Measurements from ENCODE around the gene TMEM190. TPM values are rescaled to one million over a fixed set of nuclear protein-coding genes. Genes with fewer than 3 reads are reported as not detected.
"Not testable (repeated sequence)": the region's sequence is repeated elsewhere in the genome, so short reads cannot be mapped to it uniquely, and the experiment has no call there.

Gene TMEM190
- total RNA-seq, 2 experiments from 2014 or later: not detected

DNA sequence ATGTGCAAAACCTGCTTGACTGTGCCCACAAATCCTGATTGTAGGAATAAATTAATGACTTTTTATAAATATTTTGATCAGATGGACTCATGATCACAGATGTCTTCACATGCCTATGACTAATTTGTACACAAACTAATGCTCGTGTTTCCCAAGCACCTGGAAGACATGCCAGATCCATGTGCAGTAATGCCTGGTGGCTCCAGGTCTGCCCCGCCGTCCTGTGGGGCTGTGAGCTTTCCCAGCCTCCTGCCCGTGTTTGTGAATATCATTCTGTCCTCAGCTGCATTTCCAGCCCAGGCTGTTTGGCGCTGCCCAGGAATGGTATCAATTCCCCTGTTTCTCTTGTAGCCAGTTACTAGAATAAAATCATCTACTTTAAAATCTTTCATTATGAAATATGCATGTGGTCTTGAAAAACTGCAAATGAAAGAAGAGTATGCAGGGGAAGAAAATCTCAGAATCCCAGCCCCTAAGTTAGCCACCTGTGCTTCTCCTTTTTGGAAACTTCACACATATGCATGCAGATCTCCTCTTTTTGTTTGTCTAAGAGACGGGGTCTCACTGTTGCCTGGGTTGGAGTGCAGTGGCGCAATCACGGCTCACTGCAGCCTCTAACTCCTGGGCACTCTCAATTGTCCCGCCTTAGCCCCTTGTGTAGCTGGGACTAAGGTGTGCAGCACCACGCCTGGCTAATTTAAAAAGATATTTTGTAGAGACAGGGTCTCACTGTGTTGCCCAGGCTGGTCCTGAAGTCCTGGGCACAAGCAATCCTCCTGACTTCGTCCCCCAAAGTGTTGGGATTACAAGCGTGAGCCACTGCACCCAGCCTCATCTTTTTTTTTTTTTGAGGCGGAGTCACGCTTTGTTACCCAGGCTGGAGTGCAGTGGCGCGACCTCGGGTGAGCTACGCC lies 15.3 kb downstream of the TMEM190 start:
- Mint-ChIP-seq H3K4me1 (peaks cover 34% of the 10 kb centered on the region), H3K36me3 (ENCODE audit: low read depth) (peaks cover 37% of the 10 kb centered on the region), H3K4me3 (no peak overlapping the region), H3K9me3 (no peaks in the 10 kb centered on the region), H3K27me3 (no peaks in the 10 kb centered on the region), H3K27ac (peak overlapping the region; percentile 25)
- ChIA-PET POLR2A (interaction anchor here (0.7 kb wide), 1 partner anchor 256 kb away, joined by 3 read pairs; no protein-coding TSS in a partner anchor), CTCF (interaction anchor here (0.8 kb wide), 1 partner anchor 9 kb away, joined by 3 read pairs; no protein-coding TSS in a partner anchor)
- no peak for DNase-seq

DNA sequence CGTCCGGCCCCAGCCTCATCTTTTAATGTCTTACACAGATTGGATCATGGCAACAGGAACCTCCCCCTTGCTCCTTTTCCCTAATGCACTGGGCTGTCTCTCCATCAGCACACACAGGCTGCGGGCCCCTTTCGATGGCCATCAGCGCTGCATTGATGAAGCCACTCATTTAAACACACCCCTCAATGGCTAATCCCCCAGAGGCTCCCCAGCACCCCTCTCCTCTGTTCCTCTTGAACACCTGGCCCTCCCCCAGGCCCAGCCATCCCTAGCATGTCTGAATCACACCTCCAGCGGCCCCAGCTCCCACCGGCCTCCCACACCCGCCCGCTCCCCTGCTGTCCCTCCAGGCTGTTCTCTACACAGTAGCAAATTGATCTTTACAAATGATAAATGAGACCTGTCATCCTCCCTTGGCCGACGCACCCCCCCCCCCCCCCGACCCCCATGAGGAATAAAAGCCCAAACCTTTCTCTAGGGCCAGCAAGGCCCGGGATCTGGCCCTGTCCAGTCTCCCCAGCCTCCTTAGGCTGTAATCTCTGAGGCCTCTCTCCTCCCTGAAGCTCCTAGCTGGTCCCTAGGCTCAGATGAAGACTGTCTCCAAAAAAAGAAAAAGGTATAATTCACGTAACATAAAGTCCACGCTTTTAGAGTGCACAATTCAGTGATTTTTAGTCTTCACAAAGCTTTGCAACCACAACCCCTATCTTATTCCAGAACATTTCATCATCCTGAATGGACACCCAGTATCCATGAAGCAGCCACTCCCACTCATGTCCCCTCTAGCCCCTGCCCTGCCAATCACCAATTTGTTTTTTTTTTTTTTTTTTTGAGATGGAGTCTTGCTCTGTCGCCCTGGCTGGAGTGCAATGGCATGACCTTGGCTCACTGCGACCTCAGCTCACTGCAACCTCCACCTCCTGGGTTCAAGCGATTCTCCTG lies 16.5 kb downstream of the TMEM190 start:
- Mint-ChIP-seq H3K27me3 (no peaks in the 10 kb centered on the region), H3K4me1 (peaks cover 27% of the 10 kb centered on the region), H3K9me3 (no peaks in the 10 kb centered on the region), H3K36me3 (ENCODE audit: low read depth) (peaks cover 26% of the 10 kb centered on the region), H3K27ac (no peak overlapping the region), H3K4me3 (no peak overlapping the region)
- ChIA-PET POLR2A (interaction anchor here (0.7 kb wide), 1 partner anchor 257 kb away, joined by 3 read pairs; no protein-coding TSS in a partner anchor), CTCF (interaction anchor here (0.6 to 0.7 kb wide), 2 partner anchors 129 to 142 kb away, joined by 3 to 4 read pairs; no protein-coding TSS in a partner anchor)
- no peak for DNase-seq

DNA sequence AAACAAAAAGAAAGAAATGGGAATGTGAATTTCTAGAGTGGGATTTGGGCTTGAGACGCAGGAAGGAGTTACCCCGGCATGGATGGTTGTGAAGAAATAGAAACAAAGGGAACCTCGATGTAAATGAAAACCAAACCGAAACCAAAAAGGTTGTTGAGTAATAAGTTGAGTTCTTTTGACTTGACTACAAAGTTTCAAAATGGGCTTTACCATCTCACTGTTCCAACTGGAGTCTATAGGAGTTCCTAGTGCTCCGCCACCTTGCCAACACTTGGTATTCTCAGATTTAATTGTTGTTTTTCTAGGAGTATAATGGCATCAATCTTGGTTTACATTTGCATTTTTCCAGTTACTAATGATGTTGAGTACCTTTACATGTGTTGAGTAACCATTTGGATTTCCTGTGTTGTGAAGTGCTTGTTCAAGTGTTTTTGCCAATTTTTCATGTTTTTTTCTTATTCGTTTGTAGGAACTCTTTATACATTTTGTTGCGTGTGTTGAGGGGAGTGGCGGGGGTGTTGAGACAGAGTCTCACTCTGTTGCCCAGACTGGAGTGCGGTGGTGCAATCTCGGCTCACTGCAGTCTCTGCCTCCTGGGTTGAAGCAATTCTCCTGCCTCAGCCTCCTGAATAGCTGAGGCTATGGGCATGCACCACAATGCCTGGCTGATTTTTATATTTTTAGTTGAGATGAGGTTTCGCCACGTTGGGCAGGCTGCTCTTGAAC lies 21.7 kb downstream of the TMEM190 start:
- CTCF ChIA-PET: interaction anchor here (1.6 kb wide), 3 partner anchors 10 to 143 kb away, joined by 3 to 4 read pairs (median 4); partner anchors contain the start of gene TMEM238
- Mint-ChIP-seq H3K36me3 (ENCODE audit: low read depth) (peaks cover 34% of the 10 kb centered on the region), H3K27me3 (no peaks in the 10 kb centered on the region)

DNA sequence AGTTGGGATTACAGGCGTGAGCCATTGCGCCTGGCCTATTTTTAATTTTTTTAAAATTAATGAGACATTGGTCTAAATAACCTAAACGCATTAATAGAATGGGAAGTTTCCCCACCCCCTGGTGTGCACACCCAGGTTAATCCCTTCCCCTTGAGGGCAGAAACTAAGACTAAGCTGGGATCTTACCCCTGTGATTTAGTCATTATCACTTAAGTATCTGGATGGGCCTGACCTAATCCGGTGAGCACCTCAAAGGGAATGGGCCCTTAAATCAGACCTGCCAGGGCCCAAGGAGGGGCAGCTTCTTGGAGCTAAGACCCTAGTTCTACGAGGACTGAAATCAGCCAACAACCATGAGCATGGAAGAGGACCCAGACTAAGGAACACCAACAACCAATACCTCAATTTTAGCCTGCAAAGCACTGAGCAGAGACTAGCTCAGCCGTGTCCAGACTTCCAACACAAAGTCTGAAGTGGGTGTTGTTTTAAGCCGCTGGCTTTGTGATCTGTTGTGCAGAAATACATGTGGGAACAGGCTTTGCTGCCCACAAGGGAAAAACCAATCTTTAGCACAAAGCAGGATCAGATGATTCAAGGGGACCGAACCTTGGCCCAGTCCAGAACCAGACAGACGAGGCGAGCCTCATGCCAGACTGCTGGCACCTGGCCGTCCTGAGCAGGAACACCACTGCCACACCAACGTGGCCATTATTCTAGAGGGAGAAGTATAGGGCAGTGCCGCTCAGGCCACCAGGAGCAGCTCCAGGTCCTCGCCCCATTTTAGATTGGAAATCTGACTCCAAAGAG lies 23.9 kb downstream of the TMEM190 start:
- H3K9me3 Mint-ChIP-seq: no peaks in the 10 kb centered on the region
- no peak overlapping the region for H3K27ac Mint-ChIP-seq
- H3K36me3 Mint-ChIP-seq (ENCODE audit: low read depth): peaks cover 47% of the 10 kb centered on the region
- no peaks in the 10 kb centered on the region for H3K27me3 Mint-ChIP-seq
- H3K4me1 Mint-ChIP-seq: peaks cover 46% of the 10 kb centered on the region
- no peak overlapping the region for H3K4me3 Mint-ChIP-seq
- ChIA-PET CTCF (interaction anchor here (0.7 to 1.4 kb wide), 3 partner anchors 9 to 17 kb away, joined by 3 read pairs; partner anchors contain the start of gene TMEM238), POLR2A (interaction anchor here (0.6 to 1.1 kb wide), 2 partner anchors 61 to 123 kb away, joined by 3 read pairs; partner anchors contain the start of gene KMT5C)
- DNase-seq: no peak

More for the DNA sequence above, 21.7 kb downstream of the TMEM190 start:
- Mint-ChIP-seq H3K9me3 (no peaks in the 10 kb centered on the region), H3K4me1 (peaks cover 37% of the 10 kb centered on the region), H3K4me3 (no peak overlapping the region), H3K27ac (peak overlapping the region; percentile 75)
- no peak for DNase-seq
- POLR2A ChIA-PET: interaction anchor here (0.8 kb wide), 1 partner anchor 9 kb away, joined by 3 read pairs; the partner anchor contains the start of gene UBE2S

DNA sequence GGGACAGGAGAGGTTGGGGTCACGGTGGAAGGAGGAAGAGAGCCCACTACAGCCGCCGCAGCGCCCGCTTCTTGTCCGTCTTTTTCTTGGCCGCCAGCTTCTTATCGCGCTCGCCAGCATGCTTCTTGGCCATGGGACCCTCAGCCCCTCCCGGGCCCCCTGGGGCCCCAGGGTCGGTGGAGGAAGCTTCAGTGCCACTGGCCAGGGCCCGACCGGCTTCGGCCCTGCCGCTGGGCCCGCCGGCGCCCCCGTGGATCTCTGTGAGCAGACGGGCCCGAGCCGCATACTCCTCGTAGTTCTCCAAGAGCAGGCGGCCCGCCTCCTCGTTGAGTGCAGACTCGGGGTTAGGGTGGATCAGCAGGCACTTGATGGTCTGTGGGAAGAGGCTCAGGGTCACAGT lies 24.8 kb downstream of the TMEM190 start:
- Mint-ChIP-seq H3K36me3 (ENCODE audit: low read depth) (peaks cover 56% of the 10 kb centered on the region), H3K4me1 (peaks cover 55% of the 10 kb centered on the region)
- H3K4me3 Mint-ChIP-seq, H3K9me3 Mint-ChIP-seq, POLR2A ChIA-PET, H3K27ac Mint-ChIP-seq, DNase-seq, H3K27me3 Mint-ChIP-seq: not testable (repeated sequence)
- CTCF ChIA-PET: interaction anchor here (0.7 to 1.4 kb wide), 3 partner anchors 8 to 17 kb away, joined by 3 read pairs; partner anchors contain the start of gene TMEM238

DNA sequence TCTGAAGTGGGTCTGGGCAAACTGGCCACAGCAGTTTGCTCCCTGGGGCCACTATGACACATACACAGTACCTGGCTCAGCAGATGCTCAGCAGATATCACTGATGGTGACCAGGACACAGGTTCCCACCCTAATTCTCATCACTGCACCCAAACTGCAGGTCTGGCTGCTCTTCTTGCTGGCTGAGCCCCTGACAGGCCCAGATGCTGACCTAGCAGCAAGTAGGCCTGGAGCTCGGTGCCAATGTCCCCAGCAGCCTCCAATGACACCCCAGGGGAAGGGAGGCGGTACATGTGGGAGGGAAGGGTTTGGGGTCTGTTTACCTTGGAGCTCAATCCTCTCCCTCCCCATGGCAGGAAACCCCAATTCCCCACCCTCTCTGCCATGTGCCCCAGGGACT lies 25.9 kb downstream of the TMEM190 start:
- peak overlapping the region; percentile 5 for H3K27ac Mint-ChIP-seq
- DNase-seq: no peak
- ChIA-PET CTCF (interaction anchor here (0.6 to 1.7 kb wide), 5 partner anchors 14 to 158 kb away, joined by 3 to 8 read pairs (median 3); partner anchors contain the start of gene TMEM238), POLR2A (no interaction called here)
- no peaks in the 10 kb centered on the region for H3K9me3 Mint-ChIP-seq
- no peak overlapping the region for H3K4me3 Mint-ChIP-seq
- H3K36me3 Mint-ChIP-seq (ENCODE audit: low read depth): peaks cover 62% of the 10 kb centered on the region
- peaks cover 57% of the 10 kb centered on the region for H3K4me1 Mint-ChIP-seq
- H3K27me3 Mint-ChIP-seq: no peaks in the 10 kb centered on the region

DNA sequence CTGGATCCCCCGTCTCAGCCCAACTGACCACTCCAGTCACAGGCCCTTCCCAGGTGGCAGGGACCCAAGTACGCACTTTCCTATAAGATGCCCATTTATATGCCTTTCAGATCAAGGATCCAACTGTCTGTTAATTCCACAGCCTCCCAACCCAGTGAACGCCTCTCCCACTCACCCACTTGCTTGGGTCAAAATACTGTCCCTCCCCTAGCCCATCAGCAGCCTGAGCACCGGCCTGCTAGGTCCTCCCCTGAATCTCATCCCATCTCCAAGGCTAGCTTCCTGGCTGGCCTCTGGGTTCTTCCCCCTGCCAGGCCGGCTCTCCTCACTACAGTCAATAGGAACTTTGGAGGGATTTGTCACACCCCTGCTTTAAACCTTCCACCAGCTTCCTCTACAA lies 29.0 kb downstream of the TMEM190 start:
- ChIA-PET CTCF (interaction anchor here (1.1 kb wide), 1 partner anchor 9 kb away, joined by 3 read pairs; no protein-coding TSS in a partner anchor), POLR2A (interaction anchor here (0.9 kb wide), 1 partner anchor 22 kb away, joined by 4 read pairs; the partner anchor contains the start of gene TMEM238)
- H3K4me1 Mint-ChIP-seq: peaks cover 50% of the 10 kb centered on the region
- peak overlapping the region; percentile 87 for H3K4me3 Mint-ChIP-seq
- no peak for DNase-seq
- peaks cover 62% of the 10 kb centered on the region for H3K36me3 Mint-ChIP-seq (ENCODE audit: low read depth)
- H3K27ac Mint-ChIP-seq: peak overlapping the region; percentile 84
- H3K9me3 Mint-ChIP-seq: peaks cover 12% of the 10 kb centered on the region
- H3K27me3 Mint-ChIP-seq: no peaks in the 10 kb centered on the region

DNA sequence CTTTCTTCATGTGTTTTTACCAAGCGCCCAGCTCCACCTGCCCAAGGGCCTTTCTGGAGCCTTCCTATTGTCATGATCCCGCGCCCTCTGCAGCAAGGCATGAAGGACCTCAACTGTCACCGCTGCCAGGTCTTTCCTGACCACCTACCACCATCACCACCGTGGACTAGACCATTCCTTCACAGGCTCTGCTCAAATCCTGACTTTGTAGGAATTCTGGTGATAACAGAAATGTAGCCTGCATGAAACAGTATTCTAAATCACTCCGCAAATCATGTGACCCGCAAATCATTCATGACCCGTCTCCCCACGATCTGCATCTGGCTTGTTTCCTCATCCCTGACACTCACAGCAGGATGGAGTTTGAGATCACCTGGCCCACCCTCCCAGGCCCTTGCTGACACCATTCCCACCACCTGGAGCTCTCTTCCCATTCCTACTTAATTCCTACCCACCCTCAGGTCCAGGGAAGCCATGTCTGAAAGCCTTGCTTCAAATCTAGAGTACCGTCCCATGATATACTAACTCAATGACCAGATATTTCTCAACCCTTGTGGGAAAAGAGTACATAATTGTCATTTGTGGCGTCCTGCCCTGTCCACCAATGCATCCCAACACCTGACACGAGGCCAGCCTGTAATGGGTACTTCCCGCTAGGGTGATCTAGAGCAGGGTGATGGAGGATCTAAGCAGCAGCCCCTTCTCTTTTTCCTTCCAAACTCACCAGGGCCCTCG lies 29.6 kb downstream of the TMEM190 start:
- Mint-ChIP-seq H3K4me1 (peaks cover 50% of the 10 kb centered on the region), H3K27ac (peak overlapping the region; percentile 84), H3K36me3 (ENCODE audit: low read depth) (peaks cover 61% of the 10 kb centered on the region), H3K9me3 (peaks cover 12% of the 10 kb centered on the region), H3K4me3 (peak overlapping the region; percentile 87), H3K27me3 (peaks cover 3% of the 10 kb centered on the region)
- CTCF ChIA-PET: interaction anchor here (1.1 kb wide), 1 partner anchor 9 kb away, joined by 3 read pairs; no protein-coding TSS in a partner anchor
- DNase-seq: no peak
- POLR2A ChIA-PET: interaction anchor here (0.9 kb wide), 1 partner anchor 23 kb away, joined by 4 read pairs; the partner anchor contains the start of gene TMEM238

DNA sequence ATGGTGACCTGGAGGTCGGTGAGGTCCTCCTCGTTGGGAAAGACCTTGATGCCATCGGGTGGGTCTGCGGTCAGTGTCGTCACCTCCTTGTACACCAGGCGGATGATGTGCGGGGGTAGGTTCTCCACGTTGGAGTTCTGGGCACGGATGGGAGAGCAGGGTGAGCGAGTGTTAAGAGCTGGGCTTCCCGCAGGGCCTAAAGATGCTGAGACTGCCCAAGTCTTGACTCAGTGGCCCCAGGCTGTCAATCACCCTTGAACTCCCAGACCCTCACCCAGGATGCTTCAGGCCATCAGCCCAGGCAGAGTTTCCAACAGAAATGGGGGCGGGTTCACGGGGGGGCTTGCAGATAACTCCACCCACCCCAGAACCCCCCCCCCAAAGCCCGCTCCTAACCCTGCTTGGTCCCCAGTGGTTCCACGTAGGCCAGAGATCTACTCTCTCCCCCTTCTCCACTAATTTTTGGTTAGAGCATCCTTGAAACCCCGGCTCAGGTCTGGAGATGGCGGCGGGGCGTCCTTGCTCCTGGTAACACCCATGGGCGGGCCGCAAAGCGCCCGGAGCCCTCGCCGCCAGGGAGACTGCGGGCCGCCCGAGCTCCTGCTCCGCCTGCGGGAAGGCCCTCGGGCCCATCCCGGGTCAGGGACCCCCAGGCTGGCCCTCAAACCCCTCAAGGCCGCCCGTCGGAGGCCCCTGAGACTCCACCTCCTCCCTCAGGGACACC lies 30.4 kb downstream of the TMEM190 start:
- Mint-ChIP-seq H3K9me3 (peaks cover 12% of the 10 kb centered on the region), H3K36me3 (ENCODE audit: low read depth) (peaks cover 58% of the 10 kb centered on the region), H3K27ac (peak overlapping the region; percentile 84), H3K4me1 (peaks cover 47% of the 10 kb centered on the region), H3K4me3 (peak overlapping the region; percentile 87), H3K27me3 (peaks cover 6% of the 10 kb centered on the region)
- POLR2A ChIA-PET: interaction anchor here (1.0 to 1.4 kb wide), 6 partner anchors 8 to 192 kb away, joined by 3 to 12 read pairs (median 3); partner anchors contain the start of genes FIZ1, KMT5C and TMEM238
- DNase-seq: peak; percentile 44
- CTCF ChIA-PET: interaction anchor here (1.0 to 1.4 kb wide), 2 partner anchors 68 to 106 kb away, joined by 4 to 5 read pairs; partner anchors contain the start of gene KMT5C

DNA sequence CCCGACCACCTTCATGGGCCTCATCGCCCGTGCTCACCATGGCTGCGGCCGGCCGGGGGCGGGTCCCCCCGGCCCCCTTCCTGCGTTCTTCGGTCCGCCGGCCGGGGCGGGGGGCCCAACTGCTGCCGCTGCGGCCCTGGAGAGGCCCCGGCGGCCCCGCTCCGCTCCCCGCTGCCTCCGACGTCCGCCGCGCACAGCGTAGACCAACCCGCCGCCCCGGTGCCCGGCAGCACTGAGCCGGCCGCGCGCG lies 30.8 kb downstream of the TMEM190 start, which contains the start of gene UBE2S:
UBE2S (minus strand) TSS at position 239 of the 250 bp plus-strand sequence; CDS start at position 40, 199 bp downstream.
- Mint-ChIP-seq H3K4me3 (peak within 1 kb of the TSS; percentile 87), H3K36me3 (ENCODE audit: low read depth) (peaks cover 54% of the 10 kb centered on the region), H3K4me1 (peaks cover 45% of the 10 kb centered on the region), H3K27ac (peak within 1 kb of the TSS; percentile 99), H3K9me3 (peaks cover 12% of the 10 kb centered on the region)
- DNase-seq, H3K27me3 Mint-ChIP-seq: not testable (repeated sequence)
- CTCF ChIA-PET: interaction anchor here (1.0 to 1.4 kb wide), 2 partner anchors 68 to 106 kb away, joined by 4 to 5 read pairs; partner anchors contain the start of gene KMT5C
- POLR2A ChIA-PET: interaction anchor here (0.6 to 1.4 kb wide), 7 partner anchors 9 to 192 kb away, joined by 3 to 12 read pairs (median 3); partner anchors contain the start of genes FIZ1, KMT5C and TMEM238

All from activated CD4-positive, alpha-beta T cell treated with anti-CD3 and anti-CD28 coated beads, Interleukin-2, amount 10 ng/mL, durations not matched to agents 7 days and 5 days (primary cell).